Measurements from ENCODE around the gene DLG1.

- TF ChIP-seq NFYB (IDR thresholded peaks at IDR 0.05; ENCODE audit: extremely low read depth, insufficient read length): no peak
- TF ChIP-seq NUFIP1 (IDR thresholded peaks at IDR 0.05; ENCODE audit: partially characterized antibody): no peak
- TF ChIP-seq, protein P1, sequence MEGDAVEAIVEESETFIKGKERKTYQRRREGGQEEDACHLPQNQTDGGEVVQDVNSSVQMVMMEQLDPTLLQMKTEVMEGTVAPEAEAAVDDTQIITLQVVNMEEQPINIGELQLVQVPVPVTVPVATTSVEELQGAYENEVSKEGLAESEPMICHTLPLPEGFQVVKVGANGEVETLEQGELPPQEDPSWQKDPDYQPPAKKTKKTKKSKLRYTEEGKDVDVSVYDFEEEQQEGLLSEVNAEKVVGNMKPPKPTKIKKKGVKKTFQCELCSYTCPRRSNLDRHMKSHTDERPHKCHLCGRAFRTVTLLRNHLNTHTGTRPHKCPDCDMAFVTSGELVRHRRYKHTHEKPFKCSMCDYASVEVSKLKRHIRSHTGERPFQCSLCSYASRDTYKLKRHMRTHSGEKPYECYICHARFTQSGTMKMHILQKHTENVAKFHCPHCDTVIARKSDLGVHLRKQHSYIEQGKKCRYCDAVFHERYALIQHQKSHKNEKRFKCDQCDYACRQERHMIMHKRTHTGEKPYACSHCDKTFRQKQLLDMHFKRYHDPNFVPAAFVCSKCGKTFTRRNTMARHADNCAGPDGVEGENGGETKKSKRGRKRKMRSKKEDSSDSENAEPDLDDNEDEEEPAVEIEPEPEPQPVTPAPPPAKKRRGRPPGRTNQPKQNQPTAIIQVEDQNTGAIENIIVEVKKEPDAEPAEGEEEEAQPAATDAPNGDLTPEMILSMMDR (IDR thresholded peaks at IDR 0.05 in 2 of 3, conservative IDR thresholded peaks at IDR 0.05 in 1 of 3; ENCODE audit: insufficient read depth in 2 of 3, low read depth in 1 of 3, low read length in 3 of 3): no peak
- no peak for TF ChIP-seq SNRNP70 (optimal IDR thresholded peaks at IDR 0.05; ENCODE audit: low read depth, low read length)
- TF ChIP-seq, protein P2, sequence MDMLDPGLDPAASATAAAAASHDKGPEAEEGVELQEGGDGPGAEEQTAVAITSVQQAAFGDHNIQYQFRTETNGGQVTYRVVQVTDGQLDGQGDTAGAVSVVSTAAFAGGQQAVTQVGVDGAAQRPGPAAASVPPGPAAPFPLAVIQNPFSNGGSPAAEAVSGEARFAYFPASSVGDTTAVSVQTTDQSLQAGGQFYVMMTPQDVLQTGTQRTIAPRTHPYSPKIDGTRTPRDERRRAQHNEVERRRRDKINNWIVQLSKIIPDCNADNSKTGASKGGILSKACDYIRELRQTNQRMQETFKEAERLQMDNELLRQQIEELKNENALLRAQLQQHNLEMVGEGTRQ (CRISPR knock-in tag; IDR thresholded peaks at IDR 0.05): no peak
- TF ChIP-seq, protein P3, sequence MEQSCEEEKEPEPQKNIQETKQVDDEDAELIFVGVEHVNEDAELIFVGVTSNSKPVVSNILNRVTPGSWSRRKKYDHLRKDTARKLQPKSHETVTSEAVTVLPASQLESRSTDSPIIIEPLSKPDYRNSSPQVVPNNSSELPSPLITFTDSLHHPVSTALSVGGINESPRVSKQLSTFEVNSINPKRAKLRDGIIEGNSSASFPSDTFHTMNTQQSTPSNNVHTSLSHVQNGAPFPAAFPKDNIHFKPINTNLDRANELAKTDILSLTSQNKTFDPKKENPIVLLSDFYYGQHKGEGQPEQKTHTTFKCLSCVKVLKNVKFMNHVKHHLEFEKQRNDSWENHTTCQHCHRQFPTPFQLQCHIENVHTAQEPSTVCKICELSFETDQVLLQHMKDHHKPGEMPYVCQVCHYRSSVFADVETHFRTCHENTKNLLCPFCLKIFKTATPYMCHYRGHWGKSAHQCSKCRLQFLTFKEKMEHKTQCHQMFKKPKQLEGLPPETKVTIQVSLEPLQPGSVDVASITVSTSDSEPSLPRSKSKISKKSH (CRISPR knock-in tag; IDR thresholded peaks at IDR 0.05): no peak
- no peak for TF ChIP-seq PHF8 (IDR thresholded peaks at IDR 0.05; ENCODE audit: borderline replicate concordance, low read length)
- no peak for TF ChIP-seq U2AF2 (optimal IDR thresholded peaks at IDR 0.05; ENCODE audit: low read depth, low read length)
- no peak for TF ChIP-seq E2F5 (CRISPR knock-in tag; IDR thresholded peaks at IDR 0.05)
- no peak for TF ChIP-seq POLR2AphosphoS5 (IDR thresholded peaks at IDR 0.05; ENCODE audit: control insufficient read depth, insufficient read depth, low read depth, low read length)
- TF ChIP-seq ZNF644 (tag; IDR thresholded peaks at IDR 0.05; ENCODE audit: low read depth): no peak
- TF ChIP-seq EP300 (IDR thresholded peaks at IDR 0.05; ENCODE audit: low read length): no peak
- TF ChIP-seq BHLHE40 (IDR thresholded peaks at IDR 0.05; ENCODE audit: low read length): no peak
Observed at GRCh38 chr3:197340521-197340871, 42.1 kb upstream of the DLG1 start.
